Measurements from ENCODE around the gene GABARAPL2.
A peak's percentile ranks its signal among the peaks of the same experiment; 100 is the strongest.
"Not testable (repeated sequence)": the region's sequence is repeated elsewhere in the genome, so short reads cannot be mapped to it uniquely, and the experiment has no call there.

Gene GABARAPL2

DNA sequence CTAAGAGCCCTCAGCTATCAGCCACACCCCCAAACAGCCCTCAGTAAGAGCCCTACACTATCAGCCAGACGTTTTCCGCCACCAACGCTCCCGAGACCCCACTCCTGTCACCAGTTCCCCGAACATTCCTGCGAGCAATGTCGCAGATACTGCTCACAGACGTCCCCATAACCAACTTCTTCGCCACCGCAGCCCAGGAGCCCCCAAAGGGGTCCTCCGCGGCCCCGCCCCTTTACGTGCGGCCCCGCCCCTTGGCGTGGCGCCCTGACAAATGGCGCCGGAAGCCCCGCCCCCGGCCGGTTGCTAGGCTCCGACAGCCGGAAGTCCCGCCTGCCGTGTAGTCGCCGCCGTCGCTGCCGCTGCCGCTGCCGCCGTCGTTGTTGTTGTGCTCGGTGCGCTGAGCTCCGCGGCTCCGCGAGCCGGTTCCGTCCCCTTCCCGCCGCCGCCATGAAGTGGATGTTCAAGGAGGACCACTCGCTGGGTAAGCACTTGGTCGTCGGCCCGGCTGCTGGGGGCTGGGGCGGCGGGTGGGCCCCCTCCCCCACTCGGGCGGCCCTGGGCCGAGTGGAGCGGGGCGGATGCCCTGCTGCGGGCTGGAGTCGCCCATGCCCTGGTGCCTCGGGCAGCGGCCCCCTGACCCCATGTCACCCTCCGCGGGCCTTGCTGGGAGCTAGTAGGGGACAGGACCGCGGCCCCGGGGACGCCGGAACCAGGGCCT is at the start of gene GABARAPL2:
GABARAPL2 (plus strand) TSS at position 340 of the 718 bp plus-strand sequence; CDS start at position 448, 108 bp downstream.
- peak; percentile 82 for DNase-seq (ENCODE audit: low read depth)

DNA sequence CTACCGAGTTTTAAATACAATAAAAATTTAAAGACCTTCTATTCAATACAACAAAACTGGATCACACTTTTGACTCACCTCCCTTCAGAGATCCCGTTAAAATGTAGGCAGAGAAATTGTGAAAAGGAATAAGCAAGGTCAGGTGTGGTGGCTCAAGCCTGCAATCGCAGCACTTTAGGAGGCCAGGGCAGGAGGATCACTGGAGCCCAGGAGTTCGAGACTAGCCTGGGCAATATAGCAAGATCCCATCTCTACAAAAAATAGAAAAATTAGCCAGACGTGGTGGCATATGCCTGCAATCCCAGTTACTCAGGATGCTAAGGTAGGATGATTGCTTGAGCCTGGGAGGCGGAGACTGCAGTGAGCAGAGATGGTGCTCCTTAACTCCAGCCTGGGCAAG is 47.0 kb upstream of the GABARAPL2 start:
- no peak for DNase-seq (ENCODE audit: low read depth)

GRCh38 chr16:75526032-75526790 is 40.0 kb upstream of the GABARAPL2 start:
- DNase-seq (ENCODE audit: low read depth), result no peak

DNA sequence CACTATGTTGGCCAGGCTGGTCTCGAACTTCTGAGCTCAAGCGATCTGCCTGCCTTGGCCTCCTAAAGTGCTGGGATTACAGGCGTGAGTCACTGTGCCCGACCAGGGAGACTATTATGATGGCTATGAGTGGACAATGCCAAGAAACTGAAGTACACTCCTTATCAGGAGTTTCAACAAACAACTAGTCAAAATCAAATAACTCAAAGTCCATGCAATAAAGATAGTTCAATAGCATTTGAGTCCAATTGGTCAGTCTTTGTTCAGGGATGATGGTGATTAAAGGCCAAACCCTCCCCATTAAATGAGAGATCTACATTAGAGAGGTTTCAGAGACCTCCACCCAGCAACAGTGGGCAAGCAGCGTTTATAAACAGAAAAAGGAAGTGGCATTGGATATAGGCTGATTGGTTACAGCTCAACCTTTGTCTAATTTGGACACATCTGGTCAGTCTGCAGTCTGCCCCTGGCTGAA is 38.3 kb upstream of the GABARAPL2 start:
- no peak for DNase-seq (ENCODE audit: low read depth)

DNA sequence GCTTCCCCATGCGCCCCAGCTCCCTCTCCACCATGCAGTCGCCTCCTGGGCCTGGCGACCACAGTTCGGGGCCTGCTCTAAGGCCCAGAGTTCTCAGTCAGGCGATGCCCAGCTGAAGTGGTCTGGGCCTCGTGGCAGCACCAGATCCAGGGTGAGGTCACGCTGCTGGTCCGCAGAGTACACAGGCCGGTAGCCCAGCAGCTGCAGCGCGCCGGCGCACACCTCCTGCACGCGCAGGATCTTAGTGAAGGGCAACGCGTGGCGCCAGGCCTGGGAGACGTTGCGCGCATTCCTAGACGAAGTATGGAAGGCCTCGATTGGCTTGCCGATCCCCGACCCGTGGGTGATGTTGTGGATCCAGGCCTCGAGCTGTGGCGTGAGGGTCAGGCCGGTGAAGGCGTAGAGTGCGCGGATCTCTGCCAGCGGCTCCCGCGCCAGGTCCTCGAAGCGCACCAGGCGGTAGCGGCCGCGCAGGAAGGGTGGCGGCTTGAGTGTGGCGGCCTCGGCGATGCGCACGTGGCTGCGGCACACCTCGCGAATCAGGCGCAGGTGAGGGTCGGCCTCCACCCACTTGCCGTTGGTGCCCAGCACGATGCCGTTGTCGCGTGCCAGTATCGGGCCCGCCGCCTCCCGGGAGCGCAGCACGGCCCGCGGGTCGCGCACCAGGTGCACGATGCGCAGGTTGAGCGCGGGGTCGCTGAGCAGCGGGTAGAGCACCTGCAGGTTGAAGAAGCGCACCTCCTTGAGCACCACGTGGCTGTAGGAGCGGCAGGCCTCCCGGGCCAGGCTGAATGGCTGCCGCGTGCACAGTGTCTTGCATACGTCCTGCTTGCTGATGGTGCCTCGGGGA is 36.9 kb upstream of the GABARAPL2 start:
- DNase-seq (ENCODE audit: low read depth), result no peak

DNA sequence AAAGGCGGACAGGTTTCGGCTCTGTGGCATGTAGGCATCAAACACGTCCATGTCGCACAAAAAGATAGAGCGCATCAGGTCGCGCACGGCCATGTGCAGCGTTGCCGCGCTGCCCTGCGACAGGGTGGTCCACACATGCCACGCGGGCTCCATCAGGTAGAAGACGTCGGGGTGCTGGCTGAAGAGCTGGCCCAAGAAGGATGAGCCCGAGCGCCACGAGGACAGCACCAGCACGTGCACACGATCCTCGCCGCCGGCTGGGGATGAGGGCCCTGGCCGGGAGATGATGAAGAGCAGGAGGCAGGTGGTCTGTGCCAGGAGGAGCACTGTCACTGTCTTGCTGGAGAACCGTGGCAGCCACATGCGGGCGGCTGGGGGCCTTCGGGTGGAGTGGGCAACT is 36.2 kb upstream of the GABARAPL2 start:
- DNase-seq (ENCODE audit: low read depth), result no peak

GRCh38 chr16:75532142-75532765 is 33.9 kb upstream of the GABARAPL2 start:
- no peak for DNase-seq (ENCODE audit: low read depth)

DNA sequence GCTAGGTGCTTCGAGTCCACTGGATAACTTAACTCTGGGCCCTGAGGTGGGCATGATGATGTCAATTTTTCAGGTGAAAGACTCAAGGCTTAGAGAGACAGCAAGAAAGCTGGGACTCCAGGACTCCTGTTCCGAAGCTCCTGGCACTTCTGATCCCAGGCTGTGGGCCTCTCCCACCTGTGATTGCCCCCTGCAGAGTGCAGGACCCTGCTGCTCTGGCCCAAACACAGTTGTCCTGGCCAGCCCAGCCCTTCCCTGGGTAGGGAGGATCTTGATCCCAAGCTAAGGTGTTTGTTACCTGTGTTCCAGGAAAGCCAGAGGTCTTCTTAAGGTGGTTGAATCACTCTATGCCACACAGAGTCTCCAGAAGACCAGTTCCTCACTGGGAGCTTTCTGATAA is 33.4 kb upstream of the GABARAPL2 start:
- DNase-seq (ENCODE audit: low read depth), result no peak

DNA sequence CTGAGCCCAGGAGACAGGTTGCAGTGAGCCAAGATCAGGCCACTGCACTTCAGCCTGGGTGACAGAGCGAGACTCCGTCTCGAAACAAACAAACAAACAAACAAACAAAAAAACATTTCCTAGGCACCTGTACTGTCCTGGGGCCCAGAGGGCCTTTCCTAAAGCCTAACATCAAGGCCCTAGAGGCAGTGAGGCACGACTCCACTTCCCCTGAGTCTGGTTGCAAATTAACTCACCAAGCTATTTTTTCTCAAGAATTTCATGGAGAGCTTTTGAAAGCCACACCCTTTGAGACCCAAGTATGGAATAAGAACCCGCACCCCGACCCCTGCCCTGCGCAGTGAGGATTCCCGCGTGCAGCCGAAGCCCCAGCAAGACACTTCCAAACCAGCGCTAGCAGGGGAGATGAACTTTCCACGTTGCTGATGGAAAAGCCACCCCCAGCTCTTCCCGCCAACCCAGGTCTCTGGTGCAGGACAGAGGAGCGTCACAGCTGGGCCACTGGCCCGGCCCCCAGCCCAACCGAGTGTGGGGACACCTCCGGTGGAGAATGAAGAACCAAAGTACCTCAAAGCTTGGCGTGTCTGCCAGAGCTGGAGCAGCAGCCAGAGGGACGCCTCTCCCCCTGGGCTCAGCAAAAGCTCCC is 31.5 kb upstream of the GABARAPL2 start:
- DNase-seq (ENCODE audit: low read depth), result no peak

GRCh38 chr16:75535211-75535843 is 30.9 kb upstream of the GABARAPL2 start:
- no peak for DNase-seq (ENCODE audit: low read depth)

DNA sequence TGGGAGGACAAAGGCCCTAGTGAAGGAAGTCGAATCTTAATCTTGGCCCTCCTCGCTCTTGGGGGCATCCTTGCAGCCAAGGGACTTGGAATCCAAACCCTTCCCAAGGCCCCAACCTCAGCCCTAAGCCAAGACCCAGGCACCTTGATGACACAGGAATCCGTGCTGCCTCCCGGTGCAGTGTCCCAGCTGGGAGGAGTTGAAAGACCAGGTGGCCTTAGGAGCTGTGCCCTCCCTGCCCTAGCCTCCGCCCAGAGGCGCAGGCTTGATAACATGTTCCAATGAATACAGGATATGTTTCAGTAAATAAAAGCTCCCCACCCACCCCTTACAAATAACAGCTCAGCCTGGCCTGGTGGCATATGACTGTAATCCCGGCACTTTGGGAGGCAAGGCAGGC is 30.3 kb upstream of the GABARAPL2 start, which contains the start of gene CHST5:
CHST5 (minus strand) TSS at position 208 of the 400 bp plus-strand sequence. CDS start 5,724 bp downstream, outside the sequence.
- DNase-seq (ENCODE audit: low read depth), result no peak

- DNase-seq (ENCODE audit: low read depth), result no peak
Measured at GRCh38 chr16:75537776-75538175, 28.4 kb upstream of the GABARAPL2 start.

- not testable (repeated sequence) for DNase-seq (ENCODE audit: low read depth)
Measured at GRCh38 chr16:75538882-75539565, 27.2 kb upstream of the GABARAPL2 start.

GRCh38 chr16:75541236-75541635 is 24.9 kb upstream of the GABARAPL2 start:
- no peak for DNase-seq (ENCODE audit: low read depth)

GRCh38 chr16:75542462-75542861 is 23.7 kb upstream of the GABARAPL2 start:
- not testable (repeated sequence) for DNase-seq (ENCODE audit: low read depth)

DNA sequence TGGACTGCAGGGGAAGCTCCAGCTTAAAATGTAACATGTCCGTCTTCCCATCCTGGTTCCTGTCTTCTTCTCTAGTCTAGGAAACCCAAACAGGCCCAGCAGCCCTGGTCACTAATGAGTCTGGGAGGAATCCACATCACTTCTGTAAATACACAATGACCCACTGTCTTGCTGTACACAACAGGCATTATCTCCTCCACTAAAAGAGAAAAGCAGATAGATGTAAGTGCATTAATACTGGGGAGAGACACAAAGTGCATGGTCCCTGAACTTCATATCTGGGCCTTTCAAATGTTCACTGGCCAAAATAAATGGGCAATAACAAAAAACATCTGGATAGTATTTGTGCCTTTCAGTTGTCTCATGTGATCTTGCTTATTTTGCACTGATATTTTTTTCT is 20.3 kb upstream of the GABARAPL2 start:
- not testable (repeated sequence) for DNase-seq (ENCODE audit: low read depth)

DNA sequence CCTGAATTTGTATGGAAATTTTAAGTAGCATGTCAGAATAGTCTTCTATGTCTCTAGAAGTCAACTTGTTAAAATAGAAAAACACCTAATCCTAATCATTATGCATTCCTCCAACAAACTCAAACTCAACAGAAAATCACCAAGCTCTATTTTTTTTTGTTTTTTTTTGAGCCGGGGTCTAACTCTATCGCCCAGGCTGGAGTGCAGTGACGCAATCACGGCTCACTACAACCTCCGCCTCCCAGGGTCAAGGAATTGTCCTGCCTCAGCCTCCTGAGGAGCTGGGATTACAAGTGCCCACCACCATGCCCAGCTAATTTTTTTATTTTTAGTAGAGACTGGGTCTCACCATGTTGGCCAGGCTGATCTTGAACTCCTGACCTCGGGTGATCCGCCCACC is 19.9 kb upstream of the GABARAPL2 start:
- no peak for DNase-seq (ENCODE audit: low read depth)

DNA sequence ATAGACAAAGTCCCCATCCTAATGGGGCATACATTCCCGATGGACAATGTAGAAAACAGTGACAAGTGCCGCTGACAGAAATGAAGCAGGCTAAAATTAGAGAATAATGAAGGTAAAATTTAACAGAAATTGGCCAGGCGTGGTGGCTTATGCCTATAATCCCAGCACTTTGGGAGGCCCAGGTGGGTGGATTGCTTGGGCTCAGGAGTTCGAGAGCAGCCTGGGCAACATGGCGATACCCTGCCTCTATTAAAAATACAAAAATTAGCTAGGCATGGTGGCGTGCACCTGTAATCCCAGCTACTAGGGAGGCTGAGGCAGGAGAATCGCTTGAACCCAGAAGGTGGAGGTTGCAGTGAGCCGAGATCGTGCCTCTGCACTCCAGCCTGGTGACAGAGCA is 17.7 kb upstream of the GABARAPL2 start:
- not testable (repeated sequence) for DNase-seq (ENCODE audit: low read depth)

DNA sequence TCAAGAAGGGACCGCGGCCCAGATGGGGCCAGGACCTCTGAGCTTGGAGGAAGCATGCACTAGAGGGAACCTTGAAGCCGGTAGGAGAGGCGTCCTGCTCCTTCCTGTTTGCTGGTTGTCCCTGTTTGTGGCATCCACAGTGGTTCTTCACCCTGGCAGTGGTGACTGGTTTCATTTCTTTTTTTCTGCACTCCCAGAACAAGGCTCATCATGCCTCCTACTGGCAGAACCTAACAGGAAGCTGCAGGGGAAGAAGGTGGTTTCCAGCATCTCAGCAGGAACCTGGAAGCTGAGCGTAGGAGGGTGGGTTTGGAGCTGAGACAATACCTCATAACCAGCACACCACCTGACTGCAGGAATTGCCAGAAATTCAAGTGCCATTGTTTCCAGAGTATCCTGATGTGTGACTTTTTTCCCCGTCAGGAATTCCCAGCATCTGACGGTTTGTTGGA is 15.9 kb upstream of the GABARAPL2 start:
- no peak for DNase-seq (ENCODE audit: low read depth)

- DNase-seq (ENCODE audit: low read depth), result no peak
Measured at GRCh38 chr16:75552951-75553350, 13.2 kb upstream of the GABARAPL2 start.

Measured in T-helper 22 cell (primary cell).